ENCODE results near the gene IHH. TPM values are rescaled to one million over a fixed set of nuclear protein-coding genes. Genes with fewer than 3 reads are reported as not detected.

The IHH gene
- total RNA-seq, 1 experiment from 2014 or later: 0.07 TPM

DNA sequence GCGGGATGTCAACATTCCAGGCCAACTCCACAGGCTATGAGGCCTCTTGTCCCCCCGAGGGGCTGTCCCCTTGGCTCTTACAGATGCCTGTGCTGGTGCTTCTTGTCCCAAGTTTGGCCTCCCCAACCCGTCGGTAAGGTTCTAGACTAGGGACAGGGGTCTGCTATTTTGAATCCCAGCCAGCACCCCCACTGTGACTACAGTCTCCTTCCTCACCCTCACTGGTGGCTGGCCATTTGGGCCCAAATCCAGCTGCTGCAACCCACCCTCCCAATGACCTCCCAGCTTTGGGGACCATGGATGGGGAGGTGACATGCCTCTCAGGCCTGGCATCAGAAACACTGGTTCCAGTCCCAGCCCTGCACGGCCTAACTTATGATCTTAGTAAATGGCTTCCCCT, 38.1 kb downstream of the IHH start:
- TF ChIP-seq EZH2phosphoT487 (IDR thresholded peaks at IDR 0.05; ENCODE audit: borderline replicate concordance, low read length): no peak
- no peak for TF ChIP-seq EZH2 (IDR thresholded peaks at IDR 0.05; ENCODE audit: low read length, unreplicated experiment)
- TF ChIP-seq, protein P1, sequence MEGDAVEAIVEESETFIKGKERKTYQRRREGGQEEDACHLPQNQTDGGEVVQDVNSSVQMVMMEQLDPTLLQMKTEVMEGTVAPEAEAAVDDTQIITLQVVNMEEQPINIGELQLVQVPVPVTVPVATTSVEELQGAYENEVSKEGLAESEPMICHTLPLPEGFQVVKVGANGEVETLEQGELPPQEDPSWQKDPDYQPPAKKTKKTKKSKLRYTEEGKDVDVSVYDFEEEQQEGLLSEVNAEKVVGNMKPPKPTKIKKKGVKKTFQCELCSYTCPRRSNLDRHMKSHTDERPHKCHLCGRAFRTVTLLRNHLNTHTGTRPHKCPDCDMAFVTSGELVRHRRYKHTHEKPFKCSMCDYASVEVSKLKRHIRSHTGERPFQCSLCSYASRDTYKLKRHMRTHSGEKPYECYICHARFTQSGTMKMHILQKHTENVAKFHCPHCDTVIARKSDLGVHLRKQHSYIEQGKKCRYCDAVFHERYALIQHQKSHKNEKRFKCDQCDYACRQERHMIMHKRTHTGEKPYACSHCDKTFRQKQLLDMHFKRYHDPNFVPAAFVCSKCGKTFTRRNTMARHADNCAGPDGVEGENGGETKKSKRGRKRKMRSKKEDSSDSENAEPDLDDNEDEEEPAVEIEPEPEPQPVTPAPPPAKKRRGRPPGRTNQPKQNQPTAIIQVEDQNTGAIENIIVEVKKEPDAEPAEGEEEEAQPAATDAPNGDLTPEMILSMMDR (conservative IDR thresholded peaks at IDR 0.05; ENCODE audit: low read depth, low read length): no peak
- intact Hi-C loops (cut with micrococcal nuclease): no loop called here
- H3K27me3 ChIP-seq (ENCODE audit: low read length): no peaks in the 10 kb centered on the region
- no peaks in the 10 kb centered on the region for H3K36me3 ChIP-seq (ENCODE audit: low read depth, low read length)
- no peak for ATAC-seq
- H3K4me1 ChIP-seq (ENCODE audit: insufficient read depth, low read length): no peaks in the 10 kb centered on the region
- H3K9me3 ChIP-seq (ENCODE audit: low read length): no peaks in the 10 kb centered on the region
- CTCF ChIA-PET: no interaction called here
- no peak overlapping the region for H3K9ac ChIP-seq (ENCODE audit: low read length)
- H2AFZ ChIP-seq (ENCODE audit: low read length): no peak overlapping the region
- no peaks in the 10 kb centered on the region for H3F3A ChIP-seq (ENCODE audit: low read length, unreplicated experiment)
- H3K9me2 ChIP-seq (replicated peaks; ENCODE audit: low read length): no peaks in the 10 kb centered on the region
- H3K79me2 ChIP-seq (ENCODE audit: low read length): no peaks in the 10 kb centered on the region
- no peak for DNase-seq
- H4K20me1 ChIP-seq (ENCODE audit: low read length): no peaks in the 10 kb centered on the region
- H3K4me3 ChIP-seq (ENCODE audit: low read length): no peak overlapping the region
- no peak overlapping the region for H3K4me2 ChIP-seq (ENCODE audit: low read length)
- BruUV-seq (replicated peaks): no TSS peak
- no peak overlapping the region for H3K27ac ChIP-seq (ENCODE audit: low read length)
- POLR2A ChIA-PET (ENCODE audit: unreplicated experiment): no interaction called here

DNA sequence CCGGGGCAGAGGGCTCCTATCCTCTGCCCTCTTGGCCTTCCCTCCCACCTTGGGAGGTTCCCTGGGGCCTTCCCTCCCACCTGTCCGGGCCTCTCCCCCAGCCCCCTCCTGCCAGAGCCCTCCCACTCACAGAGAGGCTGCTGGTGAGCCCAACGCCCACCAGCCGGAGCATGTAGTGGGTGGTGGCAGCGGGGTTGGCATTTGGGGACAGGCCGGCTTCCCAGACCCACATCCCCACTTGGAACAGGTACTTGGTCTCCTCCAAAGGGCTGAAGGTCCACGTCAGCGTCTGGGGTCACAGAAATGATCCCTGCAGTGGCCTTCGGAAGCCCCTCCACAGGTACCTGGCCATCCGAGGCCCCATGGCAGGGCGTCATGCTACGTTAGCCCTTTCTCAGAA, 38.7 kb downstream of the IHH start:
- Histone ChIP-seq H3K9me3 (ENCODE audit: low read length) (no peaks in the 10 kb centered on the region), H3K9me2 (replicated peaks; ENCODE audit: low read length) (no peaks in the 10 kb centered on the region), H3K79me2 (ENCODE audit: low read length) (no peaks in the 10 kb centered on the region), H3K4me3 (ENCODE audit: low read length) (no peak overlapping the region), H3K27ac (ENCODE audit: low read length) (no peak overlapping the region), H3F3A (ENCODE audit: low read length, unreplicated experiment) (no peaks in the 10 kb centered on the region), H3K4me1 (ENCODE audit: insufficient read depth, low read length) (no peaks in the 10 kb centered on the region), H3K9ac (ENCODE audit: low read length) (no peak overlapping the region), H3K4me2 (ENCODE audit: low read length) (no peak overlapping the region), H3K36me3 (ENCODE audit: low read depth, low read length) (no peaks in the 10 kb centered on the region), H3K27me3 (ENCODE audit: low read length) (no peaks in the 10 kb centered on the region), H4K20me1 (ENCODE audit: low read length) (no peaks in the 10 kb centered on the region), H2AFZ (ENCODE audit: low read length) (no peak overlapping the region)
- intact Hi-C loops (cut with micrococcal nuclease): no loop called here
- ChIA-PET POLR2A (ENCODE audit: unreplicated experiment) (no interaction called here), CTCF (no interaction called here)
- TF ChIP-seq, protein P1 (conservative IDR thresholded peaks at IDR 0.05; ENCODE audit: low read depth, low read length): no peak
- TF ChIP-seq EZH2 (IDR thresholded peaks at IDR 0.05; ENCODE audit: low read length, unreplicated experiment): no peak
- TF ChIP-seq EZH2phosphoT487 (IDR thresholded peaks at IDR 0.05; ENCODE audit: borderline replicate concordance, low read length): no peak
- DNase-seq: no peak
- no peak for ATAC-seq
- no TSS peak for BruUV-seq (replicated peaks)

DNA sequence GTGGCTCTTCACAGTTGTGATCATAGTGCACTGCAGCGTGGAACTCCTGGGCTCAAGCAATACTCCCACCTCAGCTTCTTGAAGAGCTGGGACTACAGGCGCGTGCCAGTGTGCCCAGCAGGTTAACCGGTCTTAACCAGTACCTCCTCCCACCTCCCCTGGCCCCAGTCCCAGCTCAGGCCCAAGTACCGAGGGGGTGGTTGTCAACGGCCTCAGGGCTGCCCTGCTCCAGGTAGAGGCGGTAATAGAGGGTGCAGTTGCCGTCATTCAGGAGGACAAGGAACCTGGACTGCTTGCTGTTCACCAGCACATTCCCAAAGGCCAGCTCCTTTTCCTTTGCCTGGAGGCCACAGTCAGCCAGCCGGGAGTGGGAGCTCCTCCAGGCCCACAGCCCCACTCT, 39.1 kb downstream of the IHH start:
- intact Hi-C loops (cut with micrococcal nuclease): no loop called here
- CTCF ChIA-PET: no interaction called here

More for the DNA sequence above, 39.1 kb downstream of the IHH start:
- H3K9me3 ChIP-seq (ENCODE audit: low read length): no peaks in the 10 kb centered on the region
- H3K79me2 ChIP-seq (ENCODE audit: low read length): no peaks in the 10 kb centered on the region
- no peak overlapping the region for H2AFZ ChIP-seq (ENCODE audit: low read length)
- BruUV-seq (replicated peaks): no TSS peak
- no peak overlapping the region for H3K4me2 ChIP-seq (ENCODE audit: low read length)
- no peaks in the 10 kb centered on the region for H3K27me3 ChIP-seq (ENCODE audit: low read length)
- H3K36me3 ChIP-seq (ENCODE audit: low read depth, low read length): no peaks in the 10 kb centered on the region
- POLR2A ChIA-PET (ENCODE audit: unreplicated experiment): no interaction called here
- no peak for TF ChIP-seq EZH2 (IDR thresholded peaks at IDR 0.05; ENCODE audit: low read length, unreplicated experiment)
- no peak for TF ChIP-seq EZH2phosphoT487 (IDR thresholded peaks at IDR 0.05; ENCODE audit: borderline replicate concordance, low read length)
- TF ChIP-seq, protein P1 (conservative IDR thresholded peaks at IDR 0.05; ENCODE audit: low read depth, low read length): no peak
- H3K9me2 ChIP-seq (replicated peaks; ENCODE audit: low read length): no peaks in the 10 kb centered on the region
- H3K4me3 ChIP-seq (ENCODE audit: low read length): no peak overlapping the region
- no peaks in the 10 kb centered on the region for H3F3A ChIP-seq (ENCODE audit: low read length, unreplicated experiment)
- DNase-seq: no peak
- H3K27ac ChIP-seq (ENCODE audit: low read length): no peak overlapping the region
- no peaks in the 10 kb centered on the region for H3K4me1 ChIP-seq (ENCODE audit: insufficient read depth, low read length)
- no peak overlapping the region for H3K9ac ChIP-seq (ENCODE audit: low read length)
- no peak for ATAC-seq
- no peaks in the 10 kb centered on the region for H4K20me1 ChIP-seq (ENCODE audit: low read length)

Data from PC-3 (cell line).